WTC11 (cell line): ENCODE data around the gene KRT34. TPM values are rescaled to one million over a fixed set of nuclear protein-coding genes. Genes with fewer than 3 reads are reported as not detected.

Source experiments
- ATAC-seq: fragments of 200-7000 bp; cut with Tn5 transposase; 2 replicates; pipeline ENCODE4 v1.10.0; 2021; ENCODE audit warnings: mild to moderate bottlenecking, moderate library complexity
- CTCF ChIA-PET: fragments of 300-600 bp; sonication (Branson Sonifier 250); formaldehyde crosslinking; loops from one replicate; lab custom pipeline; 2021; ENCODE audit warnings: antibody characterized with exemption; lab: Charles Lee
- POLR2A ChIA-PET: fragments of 350-600 bp; sonication (Branson Sonifier 250); formaldehyde crosslinking; loops from one replicate; lab custom pipeline; 2021; ENCODE audit warnings: antibody characterized with exemption; lab: Charles Lee
- DNase-seq: peaks from one replicate; pipeline ENCODE4 v3.0.0; 2021; ENCODE audit warnings: low spot score
- H3K27ac Mint-ChIP-seq: 2 replicates; pipeline ENCODE4 v1.8.0; 2021; ENCODE audit warnings: mixed read lengths
- H3K27me3 Mint-ChIP-seq: 2 replicates; pipeline ENCODE4 v1.8.0; 2021; ENCODE audit warnings: low read depth, mild to moderate bottlenecking, moderate library complexity, mixed read lengths
- H3K36me3 Mint-ChIP-seq: 2 replicates; pipeline ENCODE4 v1.8.0; 2021; ENCODE audit warnings: mixed read lengths
- H3K4me1 Mint-ChIP-seq: 2 replicates; pipeline ENCODE4 v1.8.0; 2022; ENCODE audit warnings: mixed read lengths
- H3K4me3 Mint-ChIP-seq: 2 replicates; pipeline ENCODE4 v1.8.0; 2021; ENCODE audit warnings: mild to moderate bottlenecking, moderate library complexity, mixed read lengths
- H3K9me3 Mint-ChIP-seq: 2 replicates; pipeline ENCODE4 v1.8.0; 2021; ENCODE audit warnings: mixed read lengths
- AFF4 ChIP-seq: sonication (generic); formaldehyde crosslinking; IDR thresholded peaks from 2 replicates; pipeline ENCODE4 v1.8.1; 2023; ENCODE audit warnings: mild to moderate bottlenecking, missing genetic modification reagents, borderline replicate concordance
- E2F1 ChIP-seq: sonication (generic); formaldehyde crosslinking; IDR thresholded peaks from 2 replicates; pipeline ENCODE4 v1.8.0; 2022; ENCODE audit warnings: mild to moderate bottlenecking, missing genetic modification reagents
- GTF2I ChIP-seq: fragments of 250-450 bp; sonication (Bioruptor Pico); conservative IDR thresholded peaks from 2 replicates; pipeline ENCODE4 v1.4.0; 2021; ENCODE audit warnings: mild to moderate bottlenecking
- HMGXB4 ChIP-seq: sonication (generic); formaldehyde crosslinking; IDR thresholded peaks from 2 replicates; pipeline ENCODE4 v1.8.1; 2023; ENCODE audit warnings: mild to moderate bottlenecking, moderate library complexity, missing genetic modification reagents
- JUN ChIP-seq: sonication (generic); formaldehyde crosslinking; IDR thresholded peaks from 2 replicates; pipeline ENCODE4 v1.8.0; 2023; ENCODE audit warnings: mild to moderate bottlenecking, missing genetic modification reagents
- MAX ChIP-seq: sonication (generic); formaldehyde crosslinking; IDR thresholded peaks from 2 replicates; pipeline ENCODE4 v1.8.0; 2022; ENCODE audit warnings: mild to moderate bottlenecking, missing genetic modification reagents
- MLX ChIP-seq: sonication (generic); formaldehyde crosslinking; IDR thresholded peaks from 2 replicates; pipeline ENCODE4 v1.8.1; 2023; ENCODE audit warnings: mild to moderate bottlenecking, missing genetic modification reagents, moderate library complexity
- MXD4 ChIP-seq: fragments of 250-450 bp; sonication (Bioruptor Pico); IDR thresholded peaks from 2 replicates; pipeline ENCODE4 v1.8.0; 2021; ENCODE audit warnings: mild to moderate bottlenecking, moderate library complexity, borderline replicate concordance
- OVOL2 ChIP-seq: fragments of 250-450 bp; sonication (Bioruptor Pico); IDR thresholded peaks from 2 replicates; pipeline ENCODE4 v1.9.0; 2021; ENCODE audit warnings: mild to moderate bottlenecking, borderline replicate concordance
- PRDM15 ChIP-seq: sonication (generic); formaldehyde crosslinking; IDR thresholded peaks from 2 replicates; pipeline ENCODE4 v1.8.0; 2022; ENCODE audit warnings: missing genetic modification reagents
- PRRX2 ChIP-seq: fragments of 250-450 bp; sonication (Bioruptor Pico); IDR thresholded peaks from 2 replicates; pipeline ENCODE4 v1.8.0; 2021; ENCODE audit warnings: mild to moderate bottlenecking
- TCF7 ChIP-seq: sonication (generic); formaldehyde crosslinking; IDR thresholded peaks from 2 replicates; pipeline ENCODE4 v1.8.0; 2022; ENCODE audit warnings: mild to moderate bottlenecking, low read depth, missing genetic modification reagents, moderate library complexity
- ZNF121 ChIP-seq: sonication (generic); formaldehyde crosslinking; IDR thresholded peaks from 2 replicates; pipeline ENCODE4 v1.8.0; 2023; ENCODE audit warnings: missing genetic modification reagents
- ZNF219 ChIP-seq: sonication (generic); formaldehyde crosslinking; IDR thresholded peaks from 2 replicates; pipeline ENCODE4 v1.8.0; 2023; ENCODE audit warnings: missing genetic modification reagents, mild to moderate bottlenecking, borderline replicate concordance
- ZNF317 ChIP-seq: sonication (generic); formaldehyde crosslinking; IDR thresholded peaks from 2 replicates; pipeline ENCODE4 v1.8.1; 2023; ENCODE audit warnings: low read depth, mild to moderate bottlenecking, moderate library complexity, missing genetic modification reagents, borderline replicate concordance
- ZNF671 ChIP-seq: fragments of 250-450 bp; sonication (Bioruptor Pico); IDR thresholded peaks from 2 replicates; pipeline ENCODE4 v1.8.0; 2021; ENCODE audit warnings: mild to moderate bottlenecking
- total RNA-seq: library from RNA; stranded (reverse); gene quantifications from 3 replicates; pipeline ENCODE4 v1.2.3, GENCODE V29; 2021

KRT34 gene
- total RNA-seq, 1 experiment from 2014 or later: not detected

GRCh38 chr17:41421617-41422016 lies 39.5 kb upstream of the KRT34 start:
- Mint-ChIP-seq H3K4me1 (peaks cover 4% of the 10 kb centered on the region), H3K27ac (no peak overlapping the region), H3K27me3 (no peaks in the 10 kb centered on the region; the same call in 1 of the 2 replicates)
- POLR2A ChIA-PET: no interaction called here
- DNase-seq: no peak
- CTCF ChIA-PET: no interaction called here
- ATAC-seq: no peak
- TF ChIP-seq MLX (CRISPR knock-in tag) (no peak), JUN (CRISPR knock-in tag) (no peak), ZNF317 (CRISPR knock-in tag) (no peak), ZNF219 (no peak), MAX (CRISPR knock-in tag) (no peak), TCF7 (no peak), HMGXB4 (no peak), ZNF671 (CRISPR knock-in tag) (no peak), ZNF121 (CRISPR knock-in tag) (no peak), OVOL2 (CRISPR knock-in tag) (no peak), AFF4 (CRISPR knock-in tag) (no peak), PRRX2 (CRISPR knock-in tag) (no peak), MXD4 (no peak), E2F1 (no peak), GTF2I (CRISPR knock-in tag) (no peak), PRDM15 (CRISPR knock-in tag) (no peak)
- TF ChIP-seq, all 79 proteins: peak for 0
- H3K36me3 Mint-ChIP-seq: no peaks in the 10 kb centered on the region
- H3K4me3 Mint-ChIP-seq: no peak overlapping the region
- no peaks in the 10 kb centered on the region for H3K9me3 Mint-ChIP-seq
